IPS-NIHi11 (cell line): ENCODE results near the gene MTMR6.

Source experiments
- DNase-seq: peaks from one replicate; pipeline ENCODE4 v3.0.0; 2012; ENCODE audit warnings: mixed read lengths, low spot score

The MTMR6 gene

DNA sequence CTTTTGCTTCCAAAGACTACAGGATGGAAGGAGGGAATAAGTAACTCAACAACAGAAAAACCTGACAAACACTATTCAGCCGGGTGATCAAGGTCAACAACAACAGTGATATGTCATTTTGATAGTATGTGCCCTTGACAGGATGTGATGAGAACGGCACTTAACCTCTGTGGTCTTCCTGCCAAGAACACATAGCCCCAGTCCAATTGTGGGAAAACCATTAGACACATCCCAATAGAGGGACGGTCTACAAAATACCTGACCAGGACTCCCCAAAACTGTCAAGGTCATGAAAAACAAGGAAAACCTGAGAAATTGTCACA lies 72.1 kb downstream of the MTMR6 start:
- DNase-seq, result no peak

GRCh38 chr13:25214491-25215252 lies 72.6 kb downstream of the MTMR6 start:
- DNase-seq, result peak; percentile 33

GRCh38 chr13:25213715-25214114 lies 73.6 kb downstream of the MTMR6 start:
- DNase-seq, result peak; percentile 17

GRCh38 chr13:25210842-25211569 lies 76.3 kb downstream of the MTMR6 start:
- DNase-seq, result no peak

DNA sequence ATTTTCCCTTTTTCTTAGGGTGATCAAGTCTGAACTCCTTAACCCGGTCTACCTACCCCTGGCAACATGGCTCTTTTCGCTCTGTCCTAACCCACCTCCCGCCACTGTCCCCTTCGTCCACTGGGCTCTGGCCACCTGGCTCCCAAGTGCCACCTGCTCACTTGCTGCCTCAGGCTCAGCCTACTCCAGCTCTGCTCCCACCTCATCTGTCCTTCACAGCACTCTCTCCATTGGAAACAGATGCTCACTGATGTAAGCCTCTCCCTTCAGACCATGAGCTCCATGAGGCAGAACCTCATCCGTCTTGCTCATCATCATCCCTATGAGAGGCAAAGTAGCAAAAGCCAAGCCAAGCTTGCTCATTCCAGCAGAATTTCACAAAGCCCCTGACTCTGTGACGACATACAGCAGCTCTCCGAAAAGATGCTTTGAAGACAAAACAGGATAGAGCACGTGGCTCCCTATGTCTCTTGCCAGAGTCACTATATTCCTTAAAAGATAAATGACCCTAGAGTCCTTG lies 79.9 kb downstream of the MTMR6 start:
- no peak for DNase-seq

DNA sequence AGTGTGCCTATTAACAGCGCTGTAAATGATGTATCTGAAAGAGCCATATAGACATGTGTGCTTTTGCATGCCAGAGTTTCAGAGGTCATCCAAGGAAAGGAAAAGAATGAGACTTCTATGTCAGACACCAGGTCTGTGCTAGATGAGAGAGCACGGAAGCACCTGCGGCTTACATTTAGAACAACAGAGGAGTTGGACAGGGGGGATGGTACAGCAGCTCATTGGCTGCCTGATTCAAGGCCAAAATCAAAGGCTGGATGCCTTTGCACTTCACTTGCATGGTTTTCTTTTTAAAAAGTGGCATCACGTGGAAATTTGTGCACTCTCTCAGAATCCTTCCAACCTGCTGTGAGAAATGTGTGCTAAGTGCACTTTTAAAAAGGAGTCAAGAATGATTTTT lies 82.4 kb downstream of the MTMR6 start:
- no peak for DNase-seq

DNA sequence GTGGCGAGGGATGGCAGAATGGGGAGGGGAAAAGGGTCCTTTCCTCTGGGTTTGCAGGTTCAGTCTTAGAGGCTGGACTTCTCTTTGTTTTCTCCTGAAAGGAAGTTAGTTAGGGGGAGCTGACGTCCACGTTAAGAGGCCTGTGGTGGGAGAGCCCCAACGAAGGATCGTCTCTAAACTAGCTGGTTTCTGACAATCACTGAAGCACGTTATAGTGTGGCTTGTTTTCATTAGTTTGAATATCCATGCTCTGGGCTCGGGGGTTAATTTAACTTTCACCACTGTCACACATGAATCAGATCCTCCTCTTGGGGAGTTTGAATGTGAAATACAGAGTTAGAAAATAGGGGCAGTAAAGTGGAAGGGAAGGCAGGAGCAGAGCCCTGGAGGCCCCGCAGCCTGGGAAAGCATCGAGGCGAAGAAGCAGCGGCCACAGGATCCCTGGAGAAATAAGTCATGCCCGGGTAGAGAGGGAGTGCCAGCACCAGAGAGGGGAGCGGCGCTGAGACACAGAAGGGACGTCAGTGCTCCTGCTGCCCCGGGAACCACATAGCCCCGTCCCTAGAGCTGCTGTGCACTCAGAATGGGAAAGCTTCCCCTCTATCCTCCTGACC lies 84.1 kb downstream of the MTMR6 start:
- peak; percentile 26 for DNase-seq

GRCh38 chr13:25200783-25201182 lies 86.5 kb downstream of the MTMR6 start:
- DNase-seq, result no peak

GRCh38 chr13:25198647-25199046 lies 88.6 kb downstream of the MTMR6 start:
- no peak for DNase-seq

DNA sequence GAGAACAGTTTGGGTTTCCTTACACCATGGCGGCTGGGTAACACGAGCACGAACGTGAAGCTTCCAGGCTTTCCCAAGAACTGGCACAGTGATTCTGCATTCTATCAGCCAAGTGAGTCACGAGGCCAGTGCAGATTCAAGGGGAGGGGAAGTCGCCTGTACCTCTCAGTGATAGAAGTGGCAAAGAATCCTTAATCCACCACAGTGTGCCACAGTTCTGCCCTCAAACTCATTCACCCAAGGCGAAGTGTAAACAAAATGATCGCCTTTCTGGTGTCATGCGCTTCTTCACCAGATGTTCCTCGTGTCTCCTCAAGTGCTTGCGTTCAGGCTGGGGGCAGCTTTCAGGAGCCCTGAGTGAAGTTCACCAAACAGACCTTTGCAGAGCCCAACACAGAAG lies 90.3 kb downstream of the MTMR6 start:
- DNase-seq, result no peak
